HG03095 (cell line): ENCODE results near the gene BTF3.

Experiments used
- ATAC-seq: cut with Tn5 transposase; IDR thresholded peaks from one replicate; pipeline ENCODE4 v1.9.1; 2021; ENCODE audit warnings: moderate library complexity; ENCODE audit not compliant: unreplicated experiment

The BTF3 gene

DNA sequence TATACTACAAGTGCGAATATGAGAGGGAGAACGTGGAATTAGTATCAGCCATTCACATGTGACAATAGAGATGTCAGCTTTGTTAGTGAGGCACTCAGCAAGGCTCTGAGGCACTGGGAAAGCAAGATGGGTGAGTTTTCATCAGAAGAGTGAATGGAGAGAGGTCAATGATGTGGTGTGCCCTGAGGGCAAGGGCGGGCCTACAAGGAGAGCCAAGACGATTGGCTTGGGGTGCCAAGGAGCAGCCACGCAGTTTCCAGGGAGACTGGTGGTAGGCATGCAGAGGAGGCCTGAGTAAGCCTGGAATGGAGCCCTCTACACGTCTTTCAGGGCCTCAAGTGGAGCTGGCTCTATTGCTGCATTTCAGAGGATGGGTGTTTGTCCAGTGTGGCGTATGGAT, 24.7 kb downstream of the BTF3 start:
- ATAC-seq, result no peak

GRCh38 chr5:73523861-73524260, 25.6 kb downstream of the BTF3 start:
- ATAC-seq, result no peak

- no peak for ATAC-seq
Observed at GRCh38 chr5:73525606-73526203, 27.5 kb downstream of the BTF3 start.

DNA sequence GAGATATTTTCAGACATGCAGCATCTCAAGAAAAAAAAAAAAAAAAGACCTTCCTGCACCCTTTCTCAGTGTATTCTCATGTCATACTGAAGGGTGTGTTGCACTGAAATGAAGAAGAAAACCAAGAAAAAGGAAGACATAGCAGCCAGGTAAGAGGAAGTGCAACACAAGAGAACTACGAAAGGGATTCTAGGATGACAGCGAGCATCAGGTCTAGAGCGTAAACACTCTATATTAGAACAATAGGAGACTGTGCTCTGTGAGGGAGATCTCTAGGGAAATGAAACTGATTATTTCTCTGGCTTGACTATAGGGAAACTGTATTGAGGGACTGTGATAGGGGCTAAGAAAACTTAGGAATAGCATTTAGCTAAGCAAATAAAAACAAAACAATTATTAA, 30.0 kb downstream of the BTF3 start:
- no peak for ATAC-seq

- ATAC-seq, result no peak
Observed at GRCh38 chr5:73529081-73529480, 30.8 kb downstream of the BTF3 start.

DNA sequence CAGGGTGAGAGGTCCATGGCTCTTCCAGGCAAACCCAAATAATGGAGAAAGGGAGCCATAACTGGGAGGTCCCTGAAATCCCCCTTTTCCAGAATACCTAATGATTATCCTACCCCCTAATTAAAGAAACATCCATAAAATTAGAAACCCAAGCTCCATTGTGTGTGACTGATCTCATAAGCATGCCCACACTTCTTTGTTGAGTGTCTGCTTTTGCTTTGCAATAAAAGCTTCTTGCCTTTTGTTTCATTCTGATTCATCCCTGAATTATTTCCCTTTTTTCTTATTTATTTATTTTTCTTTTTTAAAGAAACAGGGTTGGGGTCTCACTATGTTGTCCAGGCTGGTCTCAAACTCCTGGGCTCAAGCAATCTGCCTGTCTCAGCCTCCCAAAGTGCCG, 33.1 kb downstream of the BTF3 start:
- no peak for ATAC-seq

DNA sequence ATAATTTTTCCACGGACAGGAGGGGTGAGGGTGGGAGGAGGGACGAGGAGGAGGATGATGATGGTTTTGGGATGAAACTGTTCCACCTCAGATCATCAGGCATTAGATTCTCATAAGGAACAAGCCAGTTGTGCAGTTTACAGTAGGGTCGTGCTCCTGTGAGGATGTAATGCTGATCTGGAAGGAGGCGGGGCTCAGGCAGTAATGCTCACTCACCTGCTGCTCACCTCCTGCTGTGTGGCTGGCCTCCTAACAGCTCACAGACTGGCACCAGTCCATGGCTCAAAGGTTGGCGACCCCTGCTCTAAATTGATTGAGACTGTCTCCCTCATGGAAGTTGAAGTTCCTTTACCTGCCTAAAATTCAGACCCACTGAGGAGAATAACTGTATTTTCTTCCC, 34.0 kb downstream of the BTF3 start:
- no peak for ATAC-seq

GRCh38 chr5:73534011-73534644, 35.9 kb downstream of the BTF3 start:
- ATAC-seq, result no peak

DNA sequence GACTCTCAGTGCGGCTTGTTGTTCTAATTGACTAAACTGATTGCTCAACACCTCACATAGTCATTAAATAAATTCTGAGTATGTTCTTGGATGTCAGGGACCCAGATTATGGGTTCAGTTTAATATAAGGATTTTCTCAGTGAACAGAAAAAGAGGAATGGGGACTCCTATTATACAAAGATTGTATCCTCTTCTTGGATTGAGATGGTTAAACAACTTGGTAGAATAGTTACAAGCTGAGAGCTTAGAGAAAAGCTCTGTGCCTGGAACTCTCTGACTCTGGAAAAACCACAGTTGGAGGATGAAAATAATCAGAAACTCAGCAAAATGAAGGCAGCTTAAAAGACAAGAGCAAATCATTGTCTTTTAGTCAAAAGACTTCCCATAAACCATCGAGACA, 36.7 kb downstream of the BTF3 start:
- no peak for ATAC-seq

- ATAC-seq, result no peak
Observed at GRCh38 chr5:73539730-73540129, 41.5 kb downstream of the BTF3 start.

- ATAC-seq, result no peak
Observed at GRCh38 chr5:73540192-73540591, 42.0 kb downstream of the BTF3 start.

DNA sequence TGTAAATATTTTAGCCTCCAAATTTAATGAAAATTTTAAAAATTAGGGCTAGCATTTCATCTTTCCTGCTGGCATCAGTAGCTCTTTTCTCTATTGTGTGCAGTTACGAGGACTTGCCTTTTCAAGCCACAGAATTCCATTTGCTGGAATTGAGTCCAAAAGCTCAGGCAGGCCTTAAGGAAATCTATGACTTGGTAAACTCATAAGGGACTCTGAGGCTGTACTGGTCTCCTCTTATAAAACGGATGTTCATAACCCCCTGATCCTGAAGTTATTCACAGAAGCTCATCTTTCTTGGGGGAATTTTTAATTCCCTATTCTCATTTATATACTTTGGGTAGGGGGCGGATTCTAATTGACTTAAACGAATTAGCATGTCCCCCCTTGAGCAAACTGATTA, 43.8 kb downstream of the BTF3 start:
- ATAC-seq, result no peak

- no peak for ATAC-seq
Observed at GRCh38 chr5:73544429-73545402, 46.5 kb downstream of the BTF3 start.

- no peak for ATAC-seq
Observed at GRCh38 chr5:73545403-73545779, 47.1 kb downstream of the BTF3 start.

DNA sequence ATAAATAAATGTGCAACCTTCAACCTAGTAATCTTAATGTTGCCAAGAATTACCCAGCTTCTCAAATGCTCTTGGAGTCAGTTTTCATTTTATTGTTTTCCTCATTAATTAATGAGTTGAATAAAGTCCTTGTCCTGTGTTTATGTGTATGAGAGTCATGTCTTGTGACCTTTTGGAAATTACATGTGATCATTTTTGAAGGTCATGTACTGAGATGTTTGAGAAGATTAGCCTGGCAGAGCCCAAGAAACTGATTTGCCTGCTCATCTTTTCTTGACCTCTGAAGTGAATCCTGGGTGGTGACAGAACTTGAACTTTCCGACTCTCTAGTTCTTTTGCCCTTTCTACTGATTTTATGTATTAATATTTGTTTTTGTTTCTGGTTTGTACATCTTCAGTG, 51.8 kb downstream of the BTF3 start:
- ATAC-seq, result no peak

GRCh38 chr5:73552642-73553041, 54.4 kb downstream of the BTF3 start:
- no peak for ATAC-seq
